DND-41 (cell line): Measurements from ENCODE around the gene ZFAND4.

Experiments
- ATAC-seq: fragments of 200-7000 bp; cut with Tn5 transposase; 3 replicates; pipeline ENCODE4 v1.9.1; 2021; ENCODE audit warnings: low read depth; ENCODE audit not compliant: insufficient read depth
- DNase-seq: peaks from one replicate; pipeline ENCODE4 v3.0.0-alpha.2; 2020
- H2AFZ ChIP-seq: 2 replicates; pipeline ENCODE4 v1.6.0; 2012; ENCODE audit warnings: low read depth, low read length
- H3K27ac ChIP-seq: 2 replicates; pipeline ENCODE4 v1.5.1; 2012; ENCODE audit warnings: low read length, inconsistent platforms
- H3K27me3 ChIP-seq: fragments of 200-600 bp; sonication (generic); 2 replicates; pipeline ENCODE4 v1.6.0; 2012; ENCODE audit warnings: low read length, mild to moderate bottlenecking, inconsistent platforms; ENCODE audit not compliant: insufficient read depth, poor library complexity
- H3K36me3 ChIP-seq: 2 replicates; pipeline ENCODE4 v1.5.1; 2012; ENCODE audit warnings: low read length, inconsistent platforms; ENCODE audit not compliant: insufficient read depth
- H3K4me1 ChIP-seq: 2 replicates; pipeline ENCODE4 v1.5.1; 2012; ENCODE audit warnings: mild to moderate bottlenecking, low read length; ENCODE audit not compliant: insufficient read depth
- H3K4me2 ChIP-seq: 2 replicates; pipeline ENCODE4 v1.6.0; 2012; ENCODE audit warnings: mild to moderate bottlenecking, moderate library complexity, low read length, inconsistent platforms; ENCODE audit not compliant: insufficient read depth
- H3K4me3 ChIP-seq, 2 experiments: fragments of 200-600 bp in 1 of 2; shearing (Covaris generic) in 1 of 2; 2 replicates each; pipeline ENCODE4 v1.5.1; 2012 to 2016; ENCODE audit warnings: inconsistent platforms in 2 of 2, low read length in 2 of 2, mild to moderate bottlenecking in 2 of 2, low read depth in 1 of 2, moderate library complexity in 1 of 2
- H3K79me2 ChIP-seq: 2 replicates; pipeline ENCODE4 v1.6.0; 2012; ENCODE audit warnings: low read length, inconsistent platforms; ENCODE audit not compliant: insufficient read depth
- H3K9ac ChIP-seq: 2 replicates; pipeline ENCODE4 v1.6.0; 2012; ENCODE audit warnings: low read depth, mild to moderate bottlenecking, inconsistent platforms, low read length, moderate library complexity
- H3K9me3 ChIP-seq: 2 replicates; pipeline ENCODE4 v1.5.1; 2012; ENCODE audit warnings: low read length, moderate library complexity, mild to moderate bottlenecking, inconsistent platforms; ENCODE audit not compliant: insufficient read depth, severe bottlenecking
- H4K20me1 ChIP-seq: 2 replicates; pipeline ENCODE4 v1.6.0; 2012; ENCODE audit warnings: low read length; ENCODE audit not compliant: insufficient read depth
- EZH2 ChIP-seq: IDR thresholded peaks from 3 replicates; pipeline ENCODE4 v1.6.1; 2012; ENCODE audit warnings: borderline replicate concordance, low read depth, mild to moderate bottlenecking, moderate library complexity, low read length, inconsistent platforms; ENCODE audit not compliant: severe bottlenecking
- TF ChIP-seq, protein P1 (sequence below): IDR thresholded peaks from 2 replicates; pipeline ENCODE4 v1.5.1; 2012; ENCODE audit warnings: borderline replicate concordance, low read length, moderate library complexity, mild to moderate bottlenecking; ENCODE audit not compliant: poor library complexity, severe bottlenecking; ENCODE audit errors: extremely low read depth

The ZFAND4 gene

DNA sequence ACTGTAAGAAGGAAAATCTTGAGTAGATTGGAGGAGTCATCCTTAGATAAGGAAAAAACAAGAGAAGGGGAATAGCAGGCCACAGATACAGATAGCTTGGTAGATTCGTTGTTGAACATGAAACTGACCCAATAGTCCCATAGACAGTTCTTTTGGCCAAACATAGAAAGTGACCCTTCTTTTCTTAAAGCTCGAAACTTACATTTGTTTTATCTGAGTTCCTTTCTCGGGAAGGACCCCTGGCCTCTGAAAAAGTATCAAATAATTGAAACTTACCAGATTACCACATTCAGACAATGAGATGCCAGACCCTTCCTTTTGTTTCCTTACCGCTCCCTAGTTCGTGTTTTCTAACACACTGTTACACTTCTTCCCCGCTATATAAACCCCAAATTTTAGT is 72.9 kb downstream of the ZFAND4 start:
- no peaks in the 10 kb centered on the region for H3K27me3 ChIP-seq
- TF ChIP-seq, protein P1, sequence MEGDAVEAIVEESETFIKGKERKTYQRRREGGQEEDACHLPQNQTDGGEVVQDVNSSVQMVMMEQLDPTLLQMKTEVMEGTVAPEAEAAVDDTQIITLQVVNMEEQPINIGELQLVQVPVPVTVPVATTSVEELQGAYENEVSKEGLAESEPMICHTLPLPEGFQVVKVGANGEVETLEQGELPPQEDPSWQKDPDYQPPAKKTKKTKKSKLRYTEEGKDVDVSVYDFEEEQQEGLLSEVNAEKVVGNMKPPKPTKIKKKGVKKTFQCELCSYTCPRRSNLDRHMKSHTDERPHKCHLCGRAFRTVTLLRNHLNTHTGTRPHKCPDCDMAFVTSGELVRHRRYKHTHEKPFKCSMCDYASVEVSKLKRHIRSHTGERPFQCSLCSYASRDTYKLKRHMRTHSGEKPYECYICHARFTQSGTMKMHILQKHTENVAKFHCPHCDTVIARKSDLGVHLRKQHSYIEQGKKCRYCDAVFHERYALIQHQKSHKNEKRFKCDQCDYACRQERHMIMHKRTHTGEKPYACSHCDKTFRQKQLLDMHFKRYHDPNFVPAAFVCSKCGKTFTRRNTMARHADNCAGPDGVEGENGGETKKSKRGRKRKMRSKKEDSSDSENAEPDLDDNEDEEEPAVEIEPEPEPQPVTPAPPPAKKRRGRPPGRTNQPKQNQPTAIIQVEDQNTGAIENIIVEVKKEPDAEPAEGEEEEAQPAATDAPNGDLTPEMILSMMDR: no peak
- TF ChIP-seq EZH2: no peak
- no peak for ATAC-seq
- no peaks in the 10 kb centered on the region for H4K20me1 ChIP-seq
- H3K4me1 ChIP-seq: peaks cover 7% of the 10 kb centered on the region
- no peak overlapping the region for H3K9ac ChIP-seq
- H3K79me2 ChIP-seq: no peaks in the 10 kb centered on the region
- H3K36me3 ChIP-seq: no peaks in the 10 kb centered on the region
- no peak for DNase-seq
- no peak overlapping the region for H3K4me3 ChIP-seq
- H3K27ac ChIP-seq: no peak overlapping the region
- H3K4me2 ChIP-seq: no peak overlapping the region
- no peak overlapping the region for H2AFZ ChIP-seq
- H3K9me3 ChIP-seq: no peaks in the 10 kb centered on the region

DNA sequence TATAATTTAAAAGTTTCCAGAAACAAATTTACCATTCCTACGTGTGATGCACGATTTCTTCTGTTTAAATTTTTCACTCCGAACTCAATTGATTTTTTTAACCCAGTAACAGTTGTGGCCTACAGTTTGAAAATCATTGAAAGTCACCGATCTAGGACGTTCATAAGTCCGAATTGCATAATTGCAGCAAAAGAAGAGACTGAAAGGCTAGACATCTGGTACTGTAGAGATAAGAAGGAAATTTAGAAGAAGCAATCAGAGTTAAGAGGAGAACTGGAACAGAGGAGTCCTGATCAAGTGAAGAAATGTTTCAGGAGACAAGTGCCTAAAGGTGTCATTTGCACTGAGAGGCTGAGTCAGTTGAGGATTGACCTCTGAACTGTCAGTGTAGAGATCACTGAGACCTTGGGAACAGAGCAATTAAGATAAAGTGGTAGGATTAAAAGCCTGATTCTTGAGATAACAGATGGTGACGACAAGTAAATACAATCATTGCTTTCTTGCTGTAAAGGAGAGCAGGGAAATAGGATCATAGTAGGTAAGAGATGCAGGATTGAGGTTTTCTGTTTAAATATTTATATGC is 73.5 kb downstream of the ZFAND4 start:
- Histone ChIP-seq H3K79me2 (peaks cover 2% of the 10 kb centered on the region), H3K4me3 (no peak overlapping the region), H3K4me1 (peaks cover 7% of the 10 kb centered on the region), H3K9me3 (no peaks in the 10 kb centered on the region), H3K9ac (no peak overlapping the region), H4K20me1 (no peaks in the 10 kb centered on the region), H3K27ac (no peak overlapping the region), H2AFZ (no peak overlapping the region), H3K36me3 (no peaks in the 10 kb centered on the region), H3K27me3 (no peaks in the 10 kb centered on the region), H3K4me2 (no peak overlapping the region)
- no peak for ATAC-seq
- DNase-seq: no peak
- no peak for TF ChIP-seq EZH2
- TF ChIP-seq, protein P1: no peak

DNA sequence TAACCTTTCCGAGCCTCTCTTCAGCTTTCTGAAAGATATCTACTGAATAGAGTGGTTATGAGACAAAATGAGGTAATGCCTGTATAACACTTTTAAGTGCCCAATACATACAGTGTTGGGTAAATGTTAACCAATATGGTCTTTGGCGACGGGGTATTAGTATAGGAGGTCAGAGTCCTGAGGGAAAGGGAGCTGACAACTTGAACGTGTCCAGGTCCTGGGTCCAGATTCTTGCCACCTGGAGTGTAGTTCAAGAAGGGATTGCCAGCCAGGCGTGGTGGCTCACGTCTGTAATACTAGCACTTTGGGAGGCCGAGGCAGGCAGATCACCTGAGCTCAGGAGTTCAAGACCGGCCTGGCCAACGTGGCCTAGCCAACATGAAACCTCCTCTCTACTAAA is 76.0 kb downstream of the ZFAND4 start:
- no peak overlapping the region for H3K4me3 ChIP-seq
- DNase-seq: no peak
- H3K4me2 ChIP-seq: no peak overlapping the region
- H3K9ac ChIP-seq: no peak overlapping the region
- H2AFZ ChIP-seq: no peak overlapping the region
- H3K9me3 ChIP-seq: no peaks in the 10 kb centered on the region
- H3K27me3 ChIP-seq: no peaks in the 10 kb centered on the region
- H3K4me1 ChIP-seq: peaks cover 29% of the 10 kb centered on the region
- no peaks in the 10 kb centered on the region for H3K36me3 ChIP-seq
- no peak overlapping the region for H3K27ac ChIP-seq
- ATAC-seq: no peak
- H3K79me2 ChIP-seq: peaks cover 14% of the 10 kb centered on the region
- TF ChIP-seq, protein P1: no peak
- no peak for TF ChIP-seq EZH2
- no peaks in the 10 kb centered on the region for H4K20me1 ChIP-seq
